OCI-LY3 (cell line): ENCODE data around the gene NOTCH3.

Experiments used
- H2AFZ ChIP-seq: fragments of 200-600, 300-600 bp; shearing (Covaris generic); 2 replicates; pipeline ENCODE4 v1.6.0; 2014; ENCODE audit warnings: antibody characterized with exemption, low read depth, low read length
- H3K27ac ChIP-seq: fragments of 200-600, 300-600 bp; sonication (generic); 2 replicates; pipeline ENCODE4 v1.5.1; 2014; ENCODE audit warnings: mild to moderate bottlenecking, low read length, moderate library complexity, mixed read lengths
- H3K27me3 ChIP-seq: fragments of 200-600, 300-600 bp; sonication (generic); 2 replicates; pipeline ENCODE4 v1.6.1; 2014; ENCODE audit warnings: low read depth, low read length, mixed read lengths
- H3K36me3 ChIP-seq: fragments of 200-600, 300-600 bp; sonication (generic); replicated peaks from 2 replicates; pipeline ENCODE3; 2014; ENCODE audit warnings: low read depth, low read length, mixed read lengths
- H3K4me1 ChIP-seq: fragments of 300-600, 200-600 bp; sonication (generic); 2 replicates; pipeline ENCODE4 v1.6.1; 2014; ENCODE audit warnings: low read length, mixed read lengths
- H3K4me2 ChIP-seq: fragments of 200-600, 300-600 bp; sonication (generic); 2 replicates; pipeline ENCODE4 v1.6.1; 2014; ENCODE audit warnings: low read length, mixed read lengths
- H3K4me3 ChIP-seq: fragments of 300-600, 200-600 bp; sonication (generic); 2 replicates; pipeline ENCODE4 v1.5.1; 2014; ENCODE audit warnings: antibody characterized with exemption, mild to moderate bottlenecking, low read length, moderate library complexity
- H3K79me2 ChIP-seq: fragments of 300-600, 200-600 bp; shearing (Covaris generic); 2 replicates; pipeline ENCODE4 v1.6.1; 2014; ENCODE audit warnings: mild to moderate bottlenecking, low read length, mixed read lengths
- H3K9ac ChIP-seq: fragments of 300-600, 200-600 bp; shearing (Covaris generic); 2 replicates; pipeline ENCODE4 v1.6.0; 2014; ENCODE audit warnings: mild to moderate bottlenecking, low read length, moderate library complexity
- H3K9me3 ChIP-seq: fragments of 200-600, 300-600 bp; shearing (Covaris generic); 2 replicates; pipeline ENCODE4 v1.6.1; 2014; ENCODE audit warnings: low read length, mixed read lengths; ENCODE audit not compliant: insufficient read depth
- H4K20me1 ChIP-seq: fragments of 200-600, 300-600 bp; sonication (generic); 2 replicates; pipeline ENCODE4 v1.6.1; 2016; ENCODE audit warnings: low read length, mixed read lengths; ENCODE audit not compliant: insufficient read depth
- CTCF ChIP-seq: fragments of 200-600, 300-600 bp; sonication (generic); IDR thresholded peaks from 2 replicates; pipeline ENCODE4 v1.5.1; 2014; ENCODE audit warnings: antibody characterized with exemption, low read length, low read depth
- EZH2phosphoT487 ChIP-seq: fragments of 200-600 bp; shearing (Covaris generic); IDR thresholded peaks from 2 replicates; pipeline ENCODE4 v1.6.1; 2018; ENCODE audit warnings: antibody characterized with exemption, mixed run types, low read depth

NOTCH3 gene

GRCh38 chr19:15110418-15110815 lies 90.4 kb downstream of the NOTCH3 start:
- Histone ChIP-seq H3K4me3 (no peak overlapping the region), H3K27me3 (no peaks in the 10 kb centered on the region), H2AFZ (no peak overlapping the region), H3K79me2 (no peaks in the 10 kb centered on the region), H3K36me3 (peaks cover 9% of the 10 kb centered on the region), H3K9ac (no peak overlapping the region), H3K27ac (no peak overlapping the region), H4K20me1 (no peaks in the 10 kb centered on the region), H3K4me2 (no peak overlapping the region), H3K4me1 (no peaks in the 10 kb centered on the region), H3K9me3 (no peaks in the 10 kb centered on the region)
- TF ChIP-seq EZH2phosphoT487 = no peak
- no peak for TF ChIP-seq CTCF

GRCh38 chr19:15109768-15110417 lies 90.9 kb downstream of the NOTCH3 start:
- Histone ChIP-seq H3K36me3 (peaks cover 9% of the 10 kb centered on the region), H3K27ac (no peak overlapping the region), H2AFZ (no peak overlapping the region), H3K9me3 (no peaks in the 10 kb centered on the region), H3K27me3 (no peaks in the 10 kb centered on the region), H3K4me2 (no peak overlapping the region), H4K20me1 (no peaks in the 10 kb centered on the region), H3K9ac (no peak overlapping the region), H3K4me3 (no peak overlapping the region), H3K79me2 (no peaks in the 10 kb centered on the region), H3K4me1 (no peaks in the 10 kb centered on the region)
- TF ChIP-seq CTCF = no peak
- no peak for TF ChIP-seq EZH2phosphoT487
